H1 (cell line): ENCODE measurements around the gene PBX3. TPM values are rescaled to one million over a fixed set of nuclear protein-coding genes. Genes with fewer than 3 reads are reported as not detected.

ENCODE experiments used
- CTCF ChIA-PET: fragments of 300-600 bp; sonication (Branson Sonifier 250); formaldehyde crosslinking; loops from one replicate; lab custom pipeline; 2021; ENCODE audit not compliant: partially characterized antibody; lab: Charles Lee
- POLR2A ChIA-PET: fragments of 300-600 bp; sonication (Branson Sonifier 250); formaldehyde crosslinking; loops from one replicate; lab custom pipeline; 2021; ENCODE audit warnings: inconsistent platforms; ENCODE audit not compliant: partially characterized antibody; lab: Charles Lee
- DNase-seq, 2 experiments: peaks; one replicate each; pipeline versions ENCODE4 v3.0.0 to v3.0.0-alpha.2; 2010 to 2022; ENCODE audit warnings: low spot score in 2 of 2, low read depth in 1 of 2, mixed read lengths in 1 of 2
- FAIRE-seq: peaks from 2 replicates; lab custom pipeline; 2011; peaks lifted over from hg19 to GRCh38; lab: Jason Lieb, UNC
- H2AFZ ChIP-seq: 2 replicates; pipeline ENCODE4 v1.8.1; 2012; ENCODE audit warnings: low read length, inconsistent platforms
- H2AK5ac ChIP-seq: 2 replicates; pipeline ENCODE4 v1.6.1; 2013; ENCODE audit warnings: low read depth, low read length
- H2BK120ac ChIP-seq: replicated peaks from 2 replicates; pipeline ENCODE3; 2013; ENCODE audit warnings: low read depth, low read length, inconsistent platforms
- H2BK12ac ChIP-seq: 2 replicates; pipeline ENCODE4 v1.6.1; 2013; ENCODE audit warnings: low read depth, low read length
- H2BK15ac ChIP-seq: 2 replicates; pipeline ENCODE4 v1.6.1; 2013; ENCODE audit warnings: low read length
- H2BK20ac ChIP-seq: 2 replicates; pipeline ENCODE4 v1.6.1; 2013; ENCODE audit warnings: low read length
- H2BK5ac ChIP-seq: 2 replicates; pipeline ENCODE4 v1.6.1; 2013; ENCODE audit warnings: low read depth, low read length
- H3K14ac ChIP-seq: 2 replicates; pipeline ENCODE4 v1.6.1; 2013; ENCODE audit warnings: inconsistent platforms; ENCODE audit not compliant: insufficient read length
- H3K18ac ChIP-seq: 2 replicates; pipeline ENCODE4 v1.6.1; 2013; ENCODE audit warnings: low read length; ENCODE audit errors: extremely low read depth
- H3K23ac ChIP-seq: 2 replicates; pipeline ENCODE4 v1.6.1; 2013; ENCODE audit warnings: inconsistent platforms; ENCODE audit not compliant: insufficient read length
- H3K23me2 ChIP-seq: 2 replicates; pipeline ENCODE4 v1.6.1; 2013; ENCODE audit warnings: low read depth, low read length
- H3K27ac ChIP-seq: 2 replicates; pipeline ENCODE4 v1.6.1; 2011; ENCODE audit warnings: low read depth, low read length, inconsistent platforms
- H3K27me3 ChIP-seq, 4 experiments: replicated peaks in 1 of 4; 1 replicate in 1 of 4; 2 replicates in 3 of 4; pipeline versions ENCODE4 v1.6.1 to v1.8.1; 2011 to 2013; ENCODE audit warnings: low read length in 3 of 4, mild to moderate bottlenecking in 3 of 4, inconsistent platforms in 2 of 4, mixed read lengths in 2 of 4, moderate library complexity in 1 of 4; ENCODE audit not compliant: control insufficient read depth in 3 of 4, insufficient read depth in 3 of 4; ENCODE audit errors: extremely low read depth in 1 of 4
- H3K36me3 ChIP-seq, 4 experiments: 2 replicates each; pipeline versions ENCODE4 v1.6.1 to v1.8.1; 2011 to 2013; ENCODE audit warnings: mild to moderate bottlenecking in 4 of 4, low read length in 3 of 4, moderate library complexity in 2 of 4, control low read depth in 1 of 4, inconsistent platforms in 1 of 4; ENCODE audit not compliant: insufficient read depth in 4 of 4, control insufficient read depth in 2 of 4
- H3K4ac ChIP-seq: replicated peaks from 2 replicates; pipeline ENCODE3; 2013; ENCODE audit warnings: low read length, low read depth, mixed read lengths, inconsistent platforms; ENCODE audit not compliant: insufficient read length
- H3K4me1 ChIP-seq, 4 experiments: replicated peaks in 1 of 4; 1 replicate in 1 of 4; 2 replicates in 3 of 4; pipeline versions ENCODE4 v1.6.1 to v1.8.1; 2011 to 2013; ENCODE audit warnings: low read length in 3 of 4, inconsistent platforms in 2 of 4, mixed read lengths in 1 of 4; ENCODE audit not compliant: insufficient read depth in 4 of 4, control insufficient read depth in 3 of 4
- H3K4me2 ChIP-seq, 2 experiments: 2 replicates each; pipeline versions ENCODE4 v1.6.1 to v1.8.1; 2011 to 2013; ENCODE audit warnings: low read depth in 2 of 2, low read length in 2 of 2, control low read depth in 1 of 2, inconsistent platforms in 1 of 2, mild to moderate bottlenecking in 1 of 2; ENCODE audit not compliant: insufficient read depth in 1 of 2
- H3K4me3 ChIP-seq, 4 experiments: fragments of 200-600, 300-600 bp in 1 of 4; sonication (generic), shearing (Covaris generic), sonication (Bioruptor Twin) in 1 of 4; 2 replicates each; pipeline versions ENCODE4 v1.5.1 to v1.8.1; 2011 to 2016; ENCODE audit warnings: low read length in 4 of 4, low read depth in 3 of 4, control low read depth in 2 of 4, inconsistent platforms in 2 of 4, mild to moderate bottlenecking in 2 of 4, mixed read lengths in 1 of 4, moderate library complexity in 1 of 4; ENCODE audit not compliant: insufficient read depth in 2 of 4; ENCODE audit errors: extremely low read depth in 1 of 4
- H3K56ac ChIP-seq: replicated peaks from 2 replicates; pipeline ENCODE3; 2013; ENCODE audit warnings: low read depth, mild to moderate bottlenecking, mixed read lengths, low read length, inconsistent platforms; ENCODE audit not compliant: insufficient read length
- H3K79me1 ChIP-seq: 2 replicates; pipeline ENCODE4 v1.6.1; 2013; ENCODE audit warnings: low read depth, low read length, control low read depth
- H3K79me2 ChIP-seq, 2 experiments: 2 replicates each; pipeline versions ENCODE4 v1.6.1 to v1.8.1; 2012 to 2013; ENCODE audit warnings: low read length in 2 of 2, mild to moderate bottlenecking in 2 of 2, inconsistent platforms in 1 of 2; ENCODE audit not compliant: insufficient read depth in 2 of 2, control insufficient read depth in 1 of 2
- H3K9ac ChIP-seq, 4 experiments: replicated peaks in 1 of 4; 1 replicate in 1 of 4; 2 replicates in 3 of 4; pipeline versions ENCODE4 v1.6.1 to v1.8.1; 2011 to 2013; ENCODE audit warnings: low read depth in 3 of 4, low read length in 3 of 4, control low read depth in 2 of 4, mild to moderate bottlenecking in 2 of 4, moderate library complexity in 2 of 4, inconsistent platforms in 1 of 4; ENCODE audit errors: extremely low read depth in 1 of 4
- H3K9me3 ChIP-seq, 2 experiments: 2 replicates each; pipeline versions ENCODE4 v1.6.1 to v1.8.1; 2012 to 2013; ENCODE audit warnings: mild to moderate bottlenecking in 2 of 2, moderate library complexity in 2 of 2, control low read depth in 1 of 2, inconsistent platforms in 1 of 2, low read depth in 1 of 2, low read length in 1 of 2, mixed read lengths in 1 of 2; ENCODE audit not compliant: insufficient read depth in 2 of 2
- H4K20me1 ChIP-seq, 2 experiments: replicated peaks in 1 of 2; 2 replicates each; pipeline versions ENCODE3 to v1.8.1; 2011 to 2013; ENCODE audit warnings: inconsistent platforms in 2 of 2, low read length in 2 of 2, mild to moderate bottlenecking in 1 of 2; ENCODE audit not compliant: insufficient read depth in 2 of 2, control insufficient read depth in 1 of 2
- H4K5ac ChIP-seq: 2 replicates; pipeline ENCODE4 v1.6.1; 2013; ENCODE audit warnings: low read length, low read depth, mixed read lengths, inconsistent platforms; ENCODE audit not compliant: insufficient read length
- H4K8ac ChIP-seq: 2 replicates; pipeline ENCODE4 v1.8.0; 2013; ENCODE audit warnings: mild to moderate bottlenecking, moderate library complexity, low read length, inconsistent platforms; ENCODE audit not compliant: insufficient read depth; ENCODE audit errors: extremely low read depth
- H4K91ac ChIP-seq: replicated peaks from 2 replicates; pipeline ENCODE3; 2013; ENCODE audit warnings: low read length, mixed read lengths, inconsistent platforms; ENCODE audit not compliant: insufficient read length
- BRCA1 ChIP-seq: IDR thresholded peaks from 2 replicates; pipeline ENCODE4 v1.6.1; 2012; ENCODE audit warnings: low read depth, low read length, improper control_type of control experiment
- CREB1 ChIP-seq: IDR thresholded peaks from 2 replicates; pipeline ENCODE4 v1.6.1; 2012; ENCODE audit warnings: inconsistent platforms
- CTBP2 ChIP-seq: IDR thresholded peaks from 2 replicates; pipeline ENCODE4 v1.7.0; 2011; ENCODE audit warnings: borderline replicate concordance, mild to moderate bottlenecking, moderate library complexity, mixed read lengths, low read length; ENCODE audit not compliant: insufficient read depth, insufficient read length
- E2F6 ChIP-seq: IDR thresholded peaks from 2 replicates; pipeline ENCODE4 v1.6.1; 2012; ENCODE audit warnings: inconsistent platforms
- HDAC6 ChIP-seq: IDR thresholded peaks from one replicate; pipeline ENCODE4 v1.7.1; 2012; ENCODE audit warnings: low read depth, mild to moderate bottlenecking, inconsistent platforms, low read length, moderate library complexity
- NANOG ChIP-seq: IDR thresholded peaks from 2 replicates; pipeline ENCODE4 v1.6.1; 2011; ENCODE audit warnings: low read length, low read depth, mild to moderate bottlenecking, inconsistent platforms; ENCODE audit not compliant: insufficient read depth, poor library complexity, severe bottlenecking
- PHF8 ChIP-seq: fragments of 200-600 bp; sonication (generic); conservative IDR thresholded peaks from 2 replicates; pipeline ENCODE4 v1.7.1; 2012; ENCODE audit warnings: low read depth, mild to moderate bottlenecking, inconsistent platforms, low read length, moderate library complexity
- POLR2A ChIP-seq, 2 experiments: IDR thresholded peaks; 1 replicate in 1 of 2; 2 replicates in 1 of 2; pipeline ENCODE4 v1.6.1; 2011; ENCODE audit warnings: low read depth in 2 of 2, low read length in 2 of 2, mild to moderate bottlenecking in 2 of 2; ENCODE audit errors: control extremely low read depth in 1 of 2
- RAD21 ChIP-seq, 2 experiments: IDR thresholded peaks in 1 of 2; conservative IDR thresholded peaks in 1 of 2; 2 replicates each; pipeline ENCODE4 v1.6.1; 2011; ENCODE audit warnings: low read depth in 2 of 2, low read length in 2 of 2, improper control_type of control experiment in 1 of 2, inconsistent platforms in 1 of 2, mild to moderate bottlenecking in 1 of 2, moderate library complexity in 1 of 2
- RFX5 ChIP-seq: IDR thresholded peaks from 2 replicates; pipeline ENCODE4 v1.6.1; 2011; ENCODE audit warnings: low read depth, low read length, improper control_type of control experiment, borderline replicate concordance
- SP1 ChIP-seq: IDR thresholded peaks from 2 replicates; pipeline ENCODE4 v1.6.1; 2011; ENCODE audit warnings: low read depth, low read length
- SP4 ChIP-seq: IDR thresholded peaks from 2 replicates; pipeline ENCODE4 v1.6.1; 2012; ENCODE audit warnings: low read length, inconsistent platforms
- TAF1 ChIP-seq: IDR thresholded peaks from 2 replicates; pipeline ENCODE4 v1.6.1; 2011; ENCODE audit warnings: mild to moderate bottlenecking, low read depth, low read length
- WGBS, 2 experiments: shearing (Covaris generic) in 1 of 2; methylation state at CpG; one replicate each; pipeline versions ENCODE4 v1.1.6 to v1.1.7; 2013 to 2015; ENCODE audit warnings: low lambda C conversion rate in 2 of 2, mixed read lengths in 2 of 2, inconsistent platforms in 1 of 2, low coverage in 1 of 2, missing lambda C conversion rate in 1 of 2; ENCODE audit not compliant: insufficient replicate concordance in 2 of 2, insufficient coverage in 1 of 2, insufficient read length in 1 of 2; ENCODE audit errors: extremely low coverage in 1 of 2, missing lambda C conversion rate in 1 of 2; 5-methylcytosine and 5-hydroxymethylcytosine counted together
- polyA plus RNA-seq, 7 experiments: library from polyadenylated mRNA; depleted of rRNA in 3 of 7; stranded (reverse) in 5 of 7; unstranded in 2 of 7; fragments of >200 nt in 5 of 7; fragments of 200-250 nt in 2 of 7; gene quantifications; 1 replicate in 5 of 7; 2 replicates in 1 of 7; 4 replicates in 1 of 7; pipeline versions ENCODE4 v1.2.1 to v1.2.3, GENCODE V29; 2011 to 2013; ENCODE audit warnings: missing spikeins in 2 of 7, mixed read lengths in 2 of 7
- total RNA-seq: library from RNA; stranded (reverse); fragmentation: NEBNext Ultra II Directional; extraction: Animal tissue kit (Norgen Biotek cat#: 25700); gene quantifications from 2 replicates; pipeline ENCODE4 v1.2.1, GENCODE V29; 2021

PBX3 gene
- total and polyA plus RNA-seq, 2 of the 8 experiments (the other 6 are each of a cell fraction or from before 2014, with no cell fraction given) = 22.7 to 44.3 TPM

GRCh38 chr9:125852386-125852785 lies 105.2 kb downstream of the PBX3 start:
- no peak overlapping the region for H2AFZ ChIP-seq
- H3K27ac ChIP-seq = no peak overlapping the region
- H3K9me3 ChIP-seq = no peaks in the 10 kb centered on the region
- no peak overlapping the region for H3K23ac ChIP-seq
- no peak overlapping the region for H4K5ac ChIP-seq
- TF ChIP-seq E2F6 = no peak
- no peak for TF ChIP-seq RFX5
- TF ChIP-seq TAF1 = no peak
- no peak for TF ChIP-seq HDAC6
- TF ChIP-seq BRCA1 = no peak
- no peak for TF ChIP-seq SP1
- no peak for TF ChIP-seq CREB1
- no peak for TF ChIP-seq SP4
- TF ChIP-seq PHF8 = no peak
- no peak for TF ChIP-seq CTBP2
- TF ChIP-seq RAD21 (IDR thresholded peaks at IDR 0.05 in 1 of 2, conservative IDR thresholded peaks at IDR 0.05 in 1 of 2; ENCODE audit: low read depth in 2 of 2, low read length in 2 of 2) = no peak
- TF ChIP-seq NANOG = no peak
- no peak for TF ChIP-seq POLR2A (IDR thresholded peaks at IDR 0.05; ENCODE audit: control extremely low read depth in 1 of 2, low read depth in 2 of 2, low read length in 2 of 2)
- H3K79me1 ChIP-seq = no peaks in the 10 kb centered on the region
- DNase-seq (no peak), FAIRE-seq (no peak)
- H2BK120ac ChIP-seq = no peak overlapping the region
- H3K27me3 ChIP-seq = no peaks in the 10 kb centered on the region
- H3K9ac ChIP-seq = no peak overlapping the region
- ChIA-PET CTCF (no interaction called here), POLR2A (interaction anchor here (1.3 kb wide), 1 partner anchor 8 kb away, joined by 3 read pairs; no protein-coding TSS in a partner anchor)
- no peak overlapping the region for H3K4me2 ChIP-seq
- H4K20me1 ChIP-seq = peaks cover 3 to 7% of the 10 kb centered on the region in 2 experiments
- H3K56ac ChIP-seq = no peak overlapping the region
- no peak overlapping the region for H3K14ac ChIP-seq
- no peak overlapping the region for H2AK5ac ChIP-seq
- no peaks in the 10 kb centered on the region for H3K23me2 ChIP-seq
- no peaks in the 10 kb centered on the region for H3K4me1 ChIP-seq
- no peak overlapping the region for H2BK12ac ChIP-seq
- no peak overlapping the region for H3K18ac ChIP-seq
- no peak overlapping the region for H4K91ac ChIP-seq
- WGBS, 2 experiments = 94% methylated on average over 2 of the region's 2 CpGs; no CpG with 5 or more reads in 1 of the 2 experiments
- H2BK5ac ChIP-seq = no peak overlapping the region
- no peak overlapping the region for H4K8ac ChIP-seq
- no peak overlapping the region for H2BK20ac ChIP-seq
- no peak overlapping the region for H3K4me3 ChIP-seq
- no peak overlapping the region for H2BK15ac ChIP-seq
- no peaks in the 10 kb centered on the region for H3K36me3 ChIP-seq
- H3K79me2 ChIP-seq = peaks cover 3 to 82% of the 10 kb centered on the region in 2 experiments; a peak in 2 of 4 replicates
- H3K4ac ChIP-seq = no peak overlapping the region
